NCI-H1694 treated with DMSO at 0.1 percent for 48 hours (cell line): ENCODE data around the gene XIAP.
"Not testable (repeated sequence)": the region's sequence is repeated elsewhere in the genome, so short reads cannot be mapped to it uniquely, and the experiment has no call there.

Experiments used
- DNase-seq: peaks from one replicate; lab custom pipeline; 2025; lab: John Stamatoyannopoulos, UW

XIAP gene

DNA sequence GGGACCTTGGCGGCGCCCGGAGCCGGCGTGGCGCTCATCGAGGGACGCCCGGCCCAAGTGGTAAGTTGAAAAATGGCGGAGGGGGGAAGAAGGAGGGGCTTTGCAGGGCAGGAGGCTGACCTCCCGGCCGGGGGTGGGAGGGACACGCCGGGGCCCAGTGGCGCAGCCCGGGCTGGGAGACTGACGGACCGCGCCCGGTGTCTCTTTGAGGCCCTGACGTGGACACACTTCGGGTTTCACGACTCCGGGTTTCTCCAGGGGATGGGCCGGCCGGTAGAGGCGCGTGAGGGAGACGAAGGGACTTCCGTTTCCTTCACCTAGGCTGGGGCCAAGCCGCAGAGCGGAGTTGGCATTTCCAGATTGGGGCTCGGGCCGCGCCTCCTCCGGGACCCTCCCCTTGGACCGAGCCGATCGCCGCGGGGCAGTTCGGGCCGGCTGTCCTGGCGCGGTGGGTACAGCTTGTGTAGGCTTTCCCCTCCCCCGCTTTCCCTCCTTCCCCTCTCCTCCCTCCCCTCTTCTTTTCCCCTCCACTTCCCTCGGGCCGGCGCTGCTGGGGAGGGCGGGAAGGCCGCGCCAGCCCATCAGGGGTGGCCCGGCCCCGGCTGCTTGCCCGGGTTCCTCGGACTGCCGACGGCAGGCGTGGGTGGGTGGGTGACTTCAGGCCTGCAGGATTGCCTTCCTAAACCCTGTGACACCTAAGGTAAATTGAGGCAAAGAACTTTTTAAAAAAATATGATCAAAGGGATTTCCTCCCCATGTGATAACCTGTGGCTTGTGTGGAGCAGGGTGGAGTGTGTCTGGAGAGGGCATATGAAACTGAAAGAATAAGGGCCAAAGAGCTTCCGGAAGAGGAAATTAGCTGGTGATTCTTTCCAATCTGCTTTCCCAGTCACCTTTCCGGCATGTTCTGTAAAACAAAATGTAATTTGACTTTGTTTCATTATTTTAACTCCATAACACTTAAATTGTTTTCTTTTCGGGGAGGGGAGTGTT is at the start of gene XIAP:
Gene XIAP, plus strand, starts transcription at position 208 of the 993 bp plus-strand sequence. CDS start 25,610 bp downstream, outside the sequence.
- DNase-seq: peak; percentile 69

DNA sequence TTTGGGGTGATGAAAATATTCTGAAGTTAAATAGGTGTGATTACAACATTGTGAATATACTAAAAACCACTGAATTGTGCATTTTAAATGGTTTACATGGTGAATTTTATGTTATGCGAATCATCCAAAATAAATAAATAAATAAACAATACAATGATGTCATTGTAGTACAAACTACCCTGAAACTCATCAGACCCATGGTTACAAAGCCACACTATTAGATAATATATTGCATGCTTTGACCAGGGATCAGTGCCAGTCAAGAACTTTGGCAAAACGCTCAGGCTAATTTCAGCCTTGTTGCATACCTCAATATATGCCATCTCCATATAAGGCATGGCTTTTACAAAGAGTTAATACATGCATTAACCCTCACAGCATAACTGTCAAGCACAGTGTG is 45.5 kb upstream of the XIAP start:
- DNase-seq: no peak

DNA sequence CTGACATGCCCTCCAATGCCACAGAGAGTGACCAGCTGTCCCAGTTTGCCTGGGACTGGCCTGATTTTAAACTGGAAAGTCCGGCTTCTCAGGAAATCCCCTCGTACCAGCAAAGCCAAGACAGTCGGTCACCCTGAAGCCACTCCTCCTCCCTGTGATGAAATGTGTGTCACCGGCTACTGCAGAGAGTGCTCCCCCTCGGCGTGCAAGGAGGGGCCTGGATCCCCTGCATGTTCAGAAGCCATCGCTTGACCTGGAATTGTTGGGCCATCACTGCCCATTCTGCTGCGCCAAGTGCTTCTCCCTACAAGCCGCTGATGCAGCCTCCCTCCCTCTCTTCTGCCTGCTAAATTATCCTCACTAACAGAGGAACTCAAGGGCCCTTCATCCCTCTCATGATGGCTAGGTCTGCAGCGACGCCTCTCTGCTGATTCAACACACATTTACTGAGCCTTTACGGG is 44.9 kb upstream of the XIAP start:
- not testable (repeated sequence) for DNase-seq

DNA sequence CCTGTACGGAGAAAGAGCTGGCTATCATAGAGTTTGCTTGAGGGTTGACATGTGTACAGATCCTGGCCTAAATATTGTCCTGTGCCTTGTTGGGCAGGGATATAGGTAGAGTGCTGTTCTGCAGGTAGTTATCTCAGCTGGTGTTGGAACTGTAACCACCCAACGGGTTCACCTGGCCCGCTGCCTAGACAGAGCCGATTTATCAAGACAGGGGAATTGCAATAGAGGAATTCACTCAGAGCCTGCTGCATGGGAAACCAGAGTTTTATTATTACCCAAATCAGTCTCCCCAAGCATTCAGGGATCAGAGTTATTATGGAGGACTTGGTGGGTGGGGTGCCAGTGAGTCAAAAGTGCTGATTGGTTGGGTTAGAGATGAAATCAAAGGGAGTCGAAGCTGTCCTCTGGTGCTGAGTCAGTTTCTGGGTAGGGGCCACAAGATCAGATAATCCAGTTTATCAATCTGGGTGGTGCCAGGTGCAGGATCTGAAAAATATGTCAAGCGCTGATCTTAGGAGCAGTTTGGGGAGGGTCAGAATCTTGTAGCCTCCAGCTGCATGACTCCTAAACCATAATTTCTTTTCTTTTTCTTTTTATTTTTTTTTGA is 42.5 kb upstream of the XIAP start:
- DNase-seq: no peak

DNA sequence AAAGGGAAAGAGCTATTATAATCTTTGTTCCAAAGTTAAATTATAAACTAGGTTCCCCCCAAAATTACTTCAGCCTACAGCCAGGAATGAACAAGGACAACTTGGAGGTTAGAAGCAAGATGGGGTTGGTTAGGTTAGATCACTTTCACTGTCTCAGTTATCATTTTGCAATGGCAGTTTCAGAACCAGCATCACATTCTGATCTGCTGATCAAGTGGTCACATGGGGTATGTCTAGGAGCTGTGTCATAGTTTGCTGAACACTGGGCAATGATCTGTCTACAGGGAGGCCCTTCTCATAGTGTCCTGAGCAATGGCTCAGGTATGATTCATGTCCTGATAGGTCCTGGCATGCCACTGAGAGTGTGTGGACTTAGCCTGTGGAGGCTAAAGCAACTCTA is 41.6 kb upstream of the XIAP start:
- no peak for DNase-seq

DNA sequence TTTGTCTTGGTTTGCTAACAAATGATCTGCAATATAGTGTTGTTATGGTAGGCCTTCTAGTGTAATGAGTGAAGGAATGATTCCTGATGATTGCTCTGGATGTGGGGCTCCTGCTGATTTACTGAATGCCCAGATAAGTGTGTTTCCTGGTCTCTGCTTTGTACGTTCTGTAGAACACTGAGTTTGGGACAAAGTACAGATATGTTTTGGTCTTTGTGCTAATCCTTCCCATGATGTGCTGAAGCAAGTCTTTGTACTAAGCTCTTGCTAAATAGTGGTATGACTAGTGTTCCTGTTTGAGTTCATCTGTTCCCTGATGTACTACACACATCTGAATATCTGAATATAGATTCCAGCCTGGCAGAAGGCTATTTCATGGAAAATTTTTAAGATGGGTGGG is 36.9 kb upstream of the XIAP start:
- DNase-seq: no peak

DNA sequence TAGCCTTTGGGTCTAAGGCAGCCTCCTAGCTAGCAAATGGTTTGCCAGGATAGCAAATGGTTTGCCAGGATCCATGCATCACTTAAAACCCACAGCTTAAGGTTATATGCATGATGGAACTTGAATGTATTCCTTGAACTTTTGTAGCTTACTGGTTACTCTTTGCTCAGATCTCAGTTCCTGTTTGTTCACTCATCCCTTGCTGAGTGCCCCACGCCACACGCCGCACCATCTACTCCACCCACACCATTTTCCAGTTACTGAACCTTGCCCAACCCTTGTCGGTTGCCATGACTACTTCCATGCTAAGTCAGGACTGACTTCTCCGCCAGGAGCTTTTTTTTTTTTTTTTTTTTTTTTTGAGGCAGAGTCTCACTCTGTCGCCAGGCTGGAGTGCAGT is 29.5 kb upstream of the XIAP start:
- DNase-seq: no peak

DNA sequence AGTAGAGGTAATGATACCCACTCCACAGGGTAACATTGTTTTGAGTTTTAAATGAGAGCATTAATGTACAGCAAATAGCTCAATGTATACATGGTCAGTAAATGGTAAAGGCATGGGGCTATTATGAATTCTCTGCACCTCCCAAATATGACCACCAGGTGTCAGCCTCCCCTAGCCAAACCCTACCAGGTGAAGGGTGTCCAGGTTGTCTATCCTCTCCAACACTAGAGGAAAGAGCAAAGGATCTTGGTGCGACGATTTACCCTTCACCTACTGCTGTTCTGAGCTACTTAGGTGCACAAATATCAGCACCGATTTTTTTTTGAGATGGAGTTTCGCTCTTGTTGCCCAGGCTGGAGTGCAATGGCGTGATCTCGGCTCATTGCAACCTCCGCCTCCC is 26.5 kb upstream of the XIAP start:
- peak; percentile 26 for DNase-seq

DNA sequence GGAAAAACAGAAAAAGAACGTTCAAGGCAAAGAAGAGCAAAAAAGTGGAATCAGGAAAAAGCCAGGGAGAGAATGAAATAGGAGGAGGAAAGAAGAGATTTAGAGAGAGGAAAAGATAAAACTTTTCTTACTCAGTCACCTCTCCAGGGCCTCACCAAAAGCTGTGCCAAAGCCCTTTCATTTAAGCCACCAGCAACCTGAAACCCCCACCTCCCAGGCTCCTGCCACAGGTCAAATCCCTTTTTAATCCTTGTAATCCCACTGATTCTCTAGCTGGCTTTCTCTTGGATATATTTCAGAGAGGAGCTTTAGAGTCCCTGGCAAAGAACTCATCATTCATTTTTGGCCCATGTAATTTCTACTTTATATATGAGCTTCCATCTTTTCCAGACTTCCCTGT is 25.7 kb upstream of the XIAP start:
- no peak for DNase-seq

DNA sequence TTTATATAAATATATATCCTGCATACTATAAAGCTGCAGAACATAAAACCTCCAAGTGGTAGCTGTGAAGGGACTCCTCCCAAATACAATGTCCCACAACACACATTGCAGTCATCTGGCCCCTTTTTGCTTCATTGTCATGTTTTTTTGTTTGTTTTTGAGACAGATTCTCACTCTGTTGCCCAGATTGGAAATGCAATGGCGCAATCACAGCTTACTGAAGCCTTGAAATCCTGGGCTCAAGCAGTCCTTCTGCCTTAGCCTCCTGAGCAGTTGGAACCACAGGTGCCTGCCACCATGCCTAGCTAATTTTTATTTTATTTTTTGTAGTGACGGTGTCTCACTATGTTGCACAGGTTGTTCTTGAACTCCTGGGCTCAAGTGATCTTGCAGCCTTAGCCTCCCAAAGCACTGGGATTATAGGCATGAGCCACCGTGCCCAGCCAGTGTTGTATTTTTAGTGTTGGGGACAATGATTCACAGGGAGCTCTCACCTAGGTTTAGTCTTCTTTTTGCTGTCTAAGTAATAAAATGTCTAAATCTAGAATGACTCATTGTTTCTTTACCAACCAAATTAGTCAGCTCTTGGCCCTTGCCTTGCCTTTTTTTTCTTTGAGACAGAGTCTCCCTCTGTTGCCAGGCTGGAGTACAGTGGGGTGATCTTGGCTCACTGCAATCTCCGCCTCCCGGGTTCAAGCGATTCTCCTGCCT is 24.0 kb upstream of the XIAP start:
- DNase-seq: no peak

DNA sequence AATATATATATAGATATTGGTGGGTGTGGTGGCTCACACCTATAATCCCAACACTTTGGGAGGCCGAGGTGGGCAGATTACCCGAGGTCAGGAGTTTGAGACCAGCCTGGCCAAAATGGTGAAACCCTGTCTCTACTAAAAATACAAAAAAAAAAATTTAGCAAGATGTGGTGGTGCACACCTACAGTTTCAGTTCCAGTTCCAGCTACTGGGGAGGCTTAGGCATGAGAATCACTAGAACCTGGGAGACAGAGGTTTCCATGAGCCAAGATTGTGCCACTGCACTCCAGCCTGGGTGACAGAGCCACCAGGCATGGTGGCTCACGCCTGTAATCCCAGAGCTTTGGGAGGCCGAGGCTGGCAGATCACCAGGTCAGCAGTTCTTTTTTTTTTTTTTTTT is 14.7 kb upstream of the XIAP start:
- DNase-seq: not testable (repeated sequence)

DNA sequence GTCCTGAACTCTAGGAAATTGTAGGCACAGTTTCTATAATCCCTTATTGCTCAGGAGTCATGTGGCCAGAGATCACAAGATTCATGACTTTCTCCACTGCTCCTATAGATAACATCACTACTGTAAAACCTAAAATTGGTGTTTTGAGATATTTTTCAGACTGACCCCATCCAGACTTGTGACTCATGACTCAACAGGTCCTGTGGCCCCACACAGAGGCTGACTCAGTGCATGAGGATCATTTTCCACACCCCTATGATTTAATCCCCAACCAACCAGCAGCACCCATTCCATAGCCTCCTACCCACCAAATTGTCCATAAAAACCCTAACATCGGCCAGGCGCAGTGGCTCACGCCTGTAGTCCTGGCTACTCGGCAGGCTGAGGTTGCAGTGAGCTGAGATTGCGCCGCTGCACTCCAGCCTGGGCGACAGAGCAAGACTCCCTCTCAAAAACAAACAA is 13.2 kb upstream of the XIAP start:
- DNase-seq: no peak

DNA sequence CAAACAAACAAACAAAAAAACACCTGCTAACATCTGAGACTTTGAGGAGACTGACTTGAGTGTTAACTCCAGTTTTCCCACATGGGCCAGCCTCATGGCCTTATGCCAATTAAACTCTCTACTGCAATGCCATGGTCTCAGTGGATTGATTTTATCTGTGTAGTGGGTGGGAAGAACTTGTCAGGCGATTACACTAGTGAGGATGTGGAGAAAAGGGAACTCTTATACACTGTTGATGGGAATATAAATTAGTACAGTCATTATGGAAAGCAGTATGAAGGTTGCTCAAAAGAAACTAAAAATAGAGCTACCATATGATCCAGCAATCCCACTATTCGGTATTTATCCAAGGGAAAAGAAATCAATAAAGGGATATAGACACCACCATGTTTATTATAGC is 12.8 kb upstream of the XIAP start:
- no peak for DNase-seq

DNA sequence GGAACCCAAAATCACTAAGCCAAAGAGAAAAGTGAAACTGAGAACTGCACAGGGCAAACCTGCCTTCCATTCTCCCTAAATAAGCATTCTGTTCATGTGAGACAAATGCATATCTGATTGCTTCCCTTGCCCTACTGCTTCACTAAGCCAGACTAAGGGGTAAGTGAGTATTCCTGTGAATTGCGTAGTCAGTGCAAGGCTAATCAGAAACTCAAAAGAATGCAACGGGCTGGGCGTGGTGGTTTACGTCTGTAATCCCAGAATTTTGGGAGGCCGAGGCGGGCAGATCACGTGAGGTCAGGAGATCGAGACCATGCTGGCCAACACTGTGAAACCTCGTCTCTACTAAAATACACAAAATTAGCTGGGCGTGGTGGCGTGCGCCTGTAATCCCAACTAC is 10.8 kb upstream of the XIAP start:
- DNase-seq: no peak

DNA sequence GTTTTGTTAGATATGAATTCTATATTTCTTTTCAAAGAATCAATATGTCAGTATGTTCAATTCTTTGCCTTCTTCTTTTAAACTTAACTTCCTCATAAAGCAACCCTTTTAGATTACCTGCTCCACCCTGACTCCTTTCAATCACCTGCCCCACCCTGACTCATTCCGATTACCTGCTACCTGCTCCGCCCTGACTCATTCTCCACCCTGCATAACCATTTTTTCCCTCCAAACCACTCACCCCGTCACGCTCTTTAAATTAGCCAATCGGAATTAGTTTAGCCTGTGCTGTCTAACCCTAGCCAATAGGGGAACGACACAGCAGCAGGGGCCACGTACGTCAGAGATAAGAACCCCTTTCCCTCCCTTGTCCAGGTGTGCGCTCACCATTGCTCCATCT is 9.9 kb upstream of the XIAP start:
- not testable (repeated sequence) for DNase-seq

DNA sequence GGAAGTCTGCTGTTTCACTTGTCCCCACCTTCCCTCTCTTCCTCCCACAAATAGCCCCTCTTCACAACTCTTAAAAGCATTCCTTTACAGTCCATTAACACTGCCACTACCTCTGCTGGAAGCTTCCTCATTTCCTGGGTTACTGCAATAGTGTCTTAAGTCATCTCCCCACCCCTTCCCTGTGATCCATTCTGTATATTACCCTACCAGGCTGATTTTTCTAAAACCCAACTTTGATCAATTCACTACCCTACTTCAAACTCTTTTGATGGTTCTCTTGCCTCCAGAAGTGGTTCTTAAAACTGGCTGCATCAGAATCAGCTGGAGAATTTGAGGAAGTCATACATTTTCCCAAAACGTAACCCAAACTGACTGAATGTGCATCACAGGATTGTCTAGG is 8.8 kb upstream of the XIAP start:
- DNase-seq: no peak

DNA sequence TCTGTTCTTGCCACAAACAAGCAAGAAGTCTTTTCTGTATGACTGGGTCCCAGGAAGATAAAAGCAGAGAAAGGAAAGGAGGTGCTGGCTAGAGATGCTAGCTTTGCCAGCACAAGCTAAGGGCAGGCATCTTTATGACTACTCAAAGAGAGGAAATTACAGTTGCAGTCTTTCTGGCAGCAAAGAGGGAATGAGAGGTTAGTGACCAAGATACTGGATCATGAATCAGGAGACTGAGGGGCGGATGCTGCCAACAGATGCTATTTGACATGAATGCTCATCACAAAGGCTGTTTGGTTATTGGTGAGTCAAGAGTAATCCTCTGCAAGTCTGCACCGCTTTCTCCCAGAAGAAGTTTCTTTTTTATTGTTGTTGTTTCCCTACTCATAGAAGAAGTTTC is 5.5 kb upstream of the XIAP start:
- DNase-seq: no peak

DNA sequence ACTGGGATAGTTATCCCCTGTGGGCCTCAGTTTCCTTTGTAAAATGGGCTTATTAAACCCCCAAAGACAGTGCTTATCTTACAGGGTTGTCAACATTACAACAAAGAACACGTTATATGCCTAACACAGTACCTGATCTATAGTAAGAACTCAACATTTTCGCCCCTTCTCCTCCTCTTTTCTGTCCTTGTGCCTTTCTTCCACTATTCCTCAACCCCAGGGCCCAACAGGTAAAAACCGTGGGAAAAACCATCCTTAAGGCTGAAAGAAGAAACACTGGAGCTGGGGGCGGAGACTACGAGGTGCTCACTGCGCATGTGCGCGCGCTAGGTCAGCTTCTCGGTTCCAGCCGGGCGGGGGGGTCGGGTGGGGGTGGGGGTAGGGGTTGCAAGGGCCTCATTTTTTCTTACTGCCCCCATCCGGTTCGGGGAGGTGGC is 426 bp upstream of the XIAP start:
- peak; percentile 69 for DNase-seq

DNA sequence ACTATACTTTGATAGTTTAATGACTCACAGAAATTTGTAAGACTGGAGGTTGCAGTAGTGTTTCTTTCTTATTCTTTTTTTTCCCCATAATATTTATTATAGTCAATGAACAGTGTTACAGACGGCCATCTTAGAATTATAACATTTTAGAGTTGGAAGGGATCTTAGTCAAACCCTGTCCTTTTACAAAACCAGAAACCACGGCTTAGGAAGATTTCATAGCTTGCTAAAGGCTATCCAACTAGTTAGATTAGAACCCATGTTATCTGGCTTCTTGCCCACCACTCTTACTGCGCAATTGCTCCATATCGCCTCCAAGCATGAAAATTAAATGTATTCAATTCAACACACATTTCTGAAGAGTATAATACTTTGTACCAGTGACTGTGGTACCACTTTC is 1.1 kb downstream of the XIAP start:
- peak; percentile 11 for DNase-seq

DNA sequence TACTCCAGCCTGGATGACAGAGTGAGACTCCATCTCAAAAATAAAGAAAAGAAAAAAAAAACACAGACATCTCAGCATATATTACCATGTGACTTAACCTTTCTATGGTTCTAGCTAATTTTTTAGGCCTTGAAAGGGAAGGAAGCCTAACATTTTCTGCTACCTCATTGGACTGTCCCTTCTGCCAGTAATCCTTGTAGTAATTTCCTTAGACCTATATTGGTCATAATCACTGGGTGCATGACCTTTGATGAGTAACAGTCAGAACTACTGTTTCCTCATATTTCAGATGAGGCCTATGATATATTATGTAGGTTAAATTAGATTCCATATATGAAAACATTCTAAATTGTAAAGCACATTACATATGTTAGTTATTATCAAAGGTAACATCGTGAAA is 9.6 kb downstream of the XIAP start:
- no peak for DNase-seq

DNA sequence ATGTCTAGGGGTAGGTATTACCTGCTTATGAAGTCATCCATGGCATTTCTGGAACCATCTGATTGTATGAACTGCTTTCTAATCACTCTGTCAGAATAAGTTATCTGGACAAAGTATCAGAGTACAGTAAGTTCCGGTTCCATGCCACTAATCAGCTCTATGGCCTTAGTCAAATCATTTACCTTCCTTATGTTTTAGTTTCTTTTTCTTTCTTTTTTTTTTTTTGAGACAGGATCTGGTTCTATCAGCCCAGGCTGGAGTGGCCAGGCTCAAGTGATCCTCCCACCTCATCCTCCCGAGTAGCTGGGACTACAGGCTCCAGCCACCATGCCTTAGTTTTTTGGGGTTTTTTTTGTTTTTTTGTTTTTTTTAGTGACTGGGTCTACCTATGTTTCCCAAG is 11.5 kb downstream of the XIAP start:
- no peak for DNase-seq

DNA sequence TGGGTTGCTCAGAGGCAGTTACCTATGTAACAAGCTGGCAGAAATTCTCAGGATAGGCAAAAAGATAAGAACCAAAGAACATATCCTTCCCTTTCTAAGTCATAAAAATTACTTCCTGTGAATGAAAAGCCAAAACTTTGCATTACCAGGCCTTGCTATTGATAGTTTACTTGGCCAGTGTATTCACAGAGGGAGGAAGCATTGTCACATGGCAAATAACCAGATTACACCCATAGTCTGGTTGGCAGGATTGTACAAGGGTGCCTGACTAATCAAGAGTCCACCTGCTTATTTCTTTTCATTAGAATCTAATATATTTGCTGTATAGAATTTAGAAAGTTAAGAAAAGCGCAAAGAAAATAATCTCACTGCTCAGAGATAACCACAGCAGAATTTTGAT is 14.1 kb downstream of the XIAP start:
- no peak for DNase-seq

DNA sequence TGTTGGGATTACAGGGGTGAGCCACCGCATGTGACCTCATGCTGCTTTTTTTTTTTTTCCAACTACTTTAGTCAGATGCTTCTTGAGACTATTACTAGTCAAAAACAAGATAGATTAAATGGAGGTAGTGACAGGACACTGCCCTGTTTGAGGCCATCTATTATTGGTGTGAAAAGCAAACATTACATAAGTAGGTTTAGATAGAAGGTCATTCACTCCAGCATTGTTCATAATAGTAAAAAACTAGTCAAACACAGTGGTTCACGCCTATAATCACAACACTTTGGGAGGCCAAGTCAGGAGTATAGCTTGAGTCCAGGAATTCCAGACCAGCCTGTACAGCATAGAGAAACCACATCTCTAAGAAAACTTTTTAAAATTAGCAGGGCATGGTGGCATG is 16.3 kb downstream of the XIAP start:
- no peak for DNase-seq
